NCI-H460 (cell line): Measurements from ENCODE around the gene RAPGEF1. TPM values are rescaled to one million over a fixed set of nuclear protein-coding genes. Genes with fewer than 3 reads are reported as not detected.
"Not testable (repeated sequence)": the region's sequence is repeated elsewhere in the genome, so short reads cannot be mapped to it uniquely, and the experiment has no call there.

Source experiments
- DNase-seq: peaks from one replicate; pipeline ENCODE4 v3.0.0-alpha.2; 2016; ENCODE audit warnings: low read depth; ENCODE audit errors: extremely low read depth
- total RNA-seq: library from RNA; depleted of rRNA; stranded (reverse); fragments of >200 nt; shearing (Covaris generic); gene quantifications from 2 replicates; pipeline ENCODE4 v1.2.3, GENCODE V29; 2014

RAPGEF1 gene
- total RNA-seq, 1 experiment from 2014 or later, result 28.7 TPM

- no peak for DNase-seq
Observed at GRCh38 chr9:131657940-131658339, 81.9 kb downstream of the RAPGEF1 start.

- no peak for DNase-seq
Observed at GRCh38 chr9:131657456-131657855, 82.4 kb downstream of the RAPGEF1 start.

GRCh38 chr9:131657037-131657377, 82.9 kb downstream of the RAPGEF1 start:
- DNase-seq, result no peak

GRCh38 chr9:131656356-131657036, 83.4 kb downstream of the RAPGEF1 start:
- DNase-seq, result no peak

- not testable (repeated sequence) for DNase-seq
Observed at GRCh38 chr9:131654369-131654768, 85.5 kb downstream of the RAPGEF1 start.

- DNase-seq, result peak; percentile 17
Observed at GRCh38 chr9:131651599-131651998, 88.3 kb downstream of the RAPGEF1 start.

GRCh38 chr9:131651160-131651559, 88.7 kb downstream of the RAPGEF1 start:
- DNase-seq, result no peak

GRCh38 chr9:131650254-131650653, 89.6 kb downstream of the RAPGEF1 start:
- no peak for DNase-seq

- DNase-seq, result no peak
Observed at GRCh38 chr9:131649646-131650045, 90.2 kb downstream of the RAPGEF1 start.

GRCh38 chr9:131645078-131645776, 94.6 kb downstream of the RAPGEF1 start:
- DNase-seq, result no peak

- DNase-seq, result no peak
Observed at GRCh38 chr9:131642496-131643083, 97.3 kb downstream of the RAPGEF1 start.

GRCh38 chr9:131641618-131642495, 98.0 kb downstream of the RAPGEF1 start:
- DNase-seq, result no peak

GRCh38 chr9:131640438-131641137, 99.3 kb downstream of the RAPGEF1 start:
- no peak for DNase-seq

GRCh38 chr9:131639769-131640437, 100.0 kb downstream of the RAPGEF1 start:
- no peak for DNase-seq

GRCh38 chr9:131636593-131636992, 103.3 kb downstream of the RAPGEF1 start:
- no peak for DNase-seq

- no peak for DNase-seq
Observed at GRCh38 chr9:131635892-131636291, 104.0 kb downstream of the RAPGEF1 start.

GRCh38 chr9:131635285-131635684, 104.6 kb downstream of the RAPGEF1 start:
- DNase-seq, result peak; percentile 87

- no peak for DNase-seq
Observed at GRCh38 chr9:131633491-131634031, 106.3 kb downstream of the RAPGEF1 start.

- DNase-seq, result no peak
Observed at GRCh38 chr9:131631306-131631705, 108.6 kb downstream of the RAPGEF1 start.
